HepG2 (cell line): Measurements from ENCODE around the gene OPA3. TPM values are rescaled to one million over a fixed set of nuclear protein-coding genes. Genes with fewer than 3 reads are reported as not detected.

Source experiments
- CHD4 ChIP-seq: fragments of 200-600 bp; sonication (generic); IDR thresholded peaks from 2 replicates; pipeline ENCODE4 v1.7.0; 2017; ENCODE audit warnings: mild to moderate bottlenecking, low read length, borderline replicate concordance
- CREM ChIP-seq, 2 experiments: sonication (generic) in 1 of 2; formaldehyde crosslinking in 1 of 2; IDR thresholded peaks; 2 replicates each; pipeline versions ENCODE4 v1.4.0 to v1.6.1; 2016 to 2020; ENCODE audit warnings: antibody characterized with exemption in 1 of 2, mild to moderate bottlenecking in 1 of 2, missing genetic modification reagents in 1 of 2
- ESRRA ChIP-seq: sonication (generic); formaldehyde crosslinking; IDR thresholded peaks from 2 replicates; pipeline ENCODE4 v1.5.1; 2020; ENCODE audit warnings: mild to moderate bottlenecking, low read depth, missing genetic modification reagents
- FOXP1 ChIP-seq, 2 experiments: fragments of 450-650 bp in 1 of 2; IDR thresholded peaks; 2 replicates each; pipeline ENCODE4 v1.6.1; 2017 to 2018; ENCODE audit warnings: antibody characterized with exemption in 1 of 2
- KLF12 ChIP-seq: sonication (generic); formaldehyde crosslinking; IDR thresholded peaks from 2 replicates; pipeline ENCODE4 v1.4.0; 2020; ENCODE audit warnings: missing genetic modification reagents, borderline replicate concordance
- NRL ChIP-seq: sonication (generic); formaldehyde crosslinking; IDR thresholded peaks from 2 replicates; pipeline ENCODE4 v1.5.0; 2020; ENCODE audit warnings: missing genetic modification reagents, mild to moderate bottlenecking, moderate library complexity, borderline replicate concordance
- PHF21A ChIP-seq: sonication (generic); formaldehyde crosslinking; IDR thresholded peaks from 2 replicates; pipeline ENCODE4 v1.5.0; 2020; ENCODE audit warnings: mild to moderate bottlenecking, missing genetic modification reagents
- ZNF143 ChIP-seq: sonication (generic); formaldehyde crosslinking; IDR thresholded peaks from 2 replicates; pipeline ENCODE4 v1.4.0; 2020; ENCODE audit warnings: missing genetic modification reagents
- ZNF564 ChIP-seq: sonication (generic); formaldehyde crosslinking; IDR thresholded peaks from 2 replicates; pipeline ENCODE4 v1.8.1; 2023; ENCODE audit warnings: mild to moderate bottlenecking, missing genetic modification reagents
- polyA plus RNA-seq, 8 experiments: library from polyadenylated mRNA; depleted of rRNA in 3 of 8; stranded (reverse) in 7 of 8; unstranded in 1 of 8; fragments of >200 nt; fragmentation: Illumina TruSeq in 4 of 8; extraction: Trizol in 4 of 8; gene quantifications; 2 replicates each; pipeline versions ENCODE4 v1.2.1 to v1.2.3, GENCODE V29; 2011 to 2016; ENCODE audit warnings: low read depth in 4 of 8, missing spikeins in 1 of 8, mixed read lengths in 1 of 8; ENCODE audit not compliant: insufficient read depth in 1 of 8
- total RNA-seq, 5 experiments: library from RNA; depleted of rRNA; stranded (reverse); fragments of >200 nt; fragmentation: Illumina TruSeq; extraction: Trizol; gene quantifications; 2 replicates each; pipeline ENCODE4 v1.2.3, GENCODE V29; 2016; ENCODE audit warnings: low read depth in 1 of 5
- TF ChIP-seq, protein P1 (sequence below): sonication (generic); formaldehyde crosslinking; IDR thresholded peaks from 2 replicates; pipeline ENCODE4 v1.4.0; 2020; ENCODE audit warnings: missing genetic modification reagents
- TF ChIP-seq, protein P2 (sequence below): sonication (generic); formaldehyde crosslinking; IDR thresholded peaks from 2 replicates; pipeline ENCODE4 v1.4.0; 2020; ENCODE audit warnings: low read depth, missing genetic modification reagents

OPA3 gene
- total and polyA plus RNA-seq, 2 of the 13 experiments (the other 11 are each of a cell fraction or from before 2014, with no cell fraction given) = 8.3 to 17.7 TPM

DNA sequence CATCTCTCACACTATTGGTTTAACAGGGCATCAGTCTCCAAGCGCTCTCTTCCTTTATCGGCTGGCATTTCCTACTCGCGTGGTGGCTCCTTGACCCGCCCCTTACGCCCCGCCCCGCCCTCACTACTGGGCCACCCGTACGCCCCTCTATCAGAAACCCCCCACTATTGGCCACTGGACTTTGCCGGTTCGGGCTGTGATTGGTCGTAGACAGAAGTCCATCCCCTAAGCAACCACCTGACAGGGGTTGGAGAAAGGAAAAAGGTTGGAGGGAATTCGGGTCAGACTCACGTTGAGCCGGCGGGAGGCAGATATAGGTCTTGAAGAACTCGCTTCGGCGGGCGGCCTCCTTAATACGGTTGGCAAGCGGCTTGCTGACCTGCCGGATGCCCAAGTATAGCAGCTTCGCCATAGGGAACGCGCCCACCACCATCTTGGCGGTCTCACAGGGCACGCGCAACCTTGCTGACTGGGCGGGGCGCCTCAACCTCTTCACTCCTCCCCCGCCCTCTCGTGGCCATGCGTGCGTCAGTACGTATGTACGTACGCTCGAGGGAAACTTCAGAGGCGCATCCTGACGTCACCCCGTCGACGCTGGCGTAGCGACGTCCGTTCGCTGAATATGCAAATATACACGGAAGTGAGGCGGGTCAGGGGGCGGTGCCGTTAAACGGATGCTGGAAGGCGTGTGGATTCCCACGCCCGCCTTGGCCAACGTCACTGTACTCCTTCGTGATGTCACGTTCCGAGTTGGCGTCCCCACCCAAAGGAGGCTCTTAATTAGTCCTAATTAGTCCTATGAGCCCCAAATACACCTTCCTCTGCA, at the start of gene OPA3 (continued):
- 0 out of 2 replicates have a peak, but pooled peaks have one; percentile 53 for TF ChIP-seq CHD4
- TF ChIP-seq NRL = peak; percentile 70; the same call in 1 of the 2 replicates
- peak; percentile 65; the same call in 1 of the 2 replicates for TF ChIP-seq ZNF143 (CRISPR knock-in tag)
- no peak for TF ChIP-seq FOXP1 (IDR thresholded peaks at IDR 0.05)
- 0 out of 2 replicates have a peak, but pooled peaks have one; percentile 16 for TF ChIP-seq FOXP1 (CRISPR knock-in tag; IDR thresholded peaks at IDR 0.05)
- peak; percentile 98 for TF ChIP-seq CREM (IDR thresholded peaks at IDR 0.05)
- TF ChIP-seq CREM (CRISPR knock-in tag; IDR thresholded peaks at IDR 0.05) = peak; percentile 65
- TF ChIP-seq KLF12 = no peak
- no peak; the same call in 1 of the 2 replicates for TF ChIP-seq PHF21A (CRISPR knock-in tag)
- TF ChIP-seq, protein P1, sequence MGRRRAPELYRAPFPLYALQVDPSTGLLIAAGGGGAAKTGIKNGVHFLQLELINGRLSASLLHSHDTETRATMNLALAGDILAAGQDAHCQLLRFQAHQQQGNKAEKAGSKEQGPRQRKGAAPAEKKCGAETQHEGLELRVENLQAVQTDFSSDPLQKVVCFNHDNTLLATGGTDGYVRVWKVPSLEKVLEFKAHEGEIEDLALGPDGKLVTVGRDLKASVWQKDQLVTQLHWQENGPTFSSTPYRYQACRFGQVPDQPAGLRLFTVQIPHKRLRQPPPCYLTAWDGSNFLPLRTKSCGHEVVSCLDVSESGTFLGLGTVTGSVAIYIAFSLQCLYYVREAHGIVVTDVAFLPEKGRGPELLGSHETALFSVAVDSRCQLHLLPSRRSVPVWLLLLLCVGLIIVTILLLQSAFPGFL (CRISPR knock-in tag) = no peak
- TF ChIP-seq ZNF564 (CRISPR knock-in tag) = no peak
- TF ChIP-seq, protein P2, sequence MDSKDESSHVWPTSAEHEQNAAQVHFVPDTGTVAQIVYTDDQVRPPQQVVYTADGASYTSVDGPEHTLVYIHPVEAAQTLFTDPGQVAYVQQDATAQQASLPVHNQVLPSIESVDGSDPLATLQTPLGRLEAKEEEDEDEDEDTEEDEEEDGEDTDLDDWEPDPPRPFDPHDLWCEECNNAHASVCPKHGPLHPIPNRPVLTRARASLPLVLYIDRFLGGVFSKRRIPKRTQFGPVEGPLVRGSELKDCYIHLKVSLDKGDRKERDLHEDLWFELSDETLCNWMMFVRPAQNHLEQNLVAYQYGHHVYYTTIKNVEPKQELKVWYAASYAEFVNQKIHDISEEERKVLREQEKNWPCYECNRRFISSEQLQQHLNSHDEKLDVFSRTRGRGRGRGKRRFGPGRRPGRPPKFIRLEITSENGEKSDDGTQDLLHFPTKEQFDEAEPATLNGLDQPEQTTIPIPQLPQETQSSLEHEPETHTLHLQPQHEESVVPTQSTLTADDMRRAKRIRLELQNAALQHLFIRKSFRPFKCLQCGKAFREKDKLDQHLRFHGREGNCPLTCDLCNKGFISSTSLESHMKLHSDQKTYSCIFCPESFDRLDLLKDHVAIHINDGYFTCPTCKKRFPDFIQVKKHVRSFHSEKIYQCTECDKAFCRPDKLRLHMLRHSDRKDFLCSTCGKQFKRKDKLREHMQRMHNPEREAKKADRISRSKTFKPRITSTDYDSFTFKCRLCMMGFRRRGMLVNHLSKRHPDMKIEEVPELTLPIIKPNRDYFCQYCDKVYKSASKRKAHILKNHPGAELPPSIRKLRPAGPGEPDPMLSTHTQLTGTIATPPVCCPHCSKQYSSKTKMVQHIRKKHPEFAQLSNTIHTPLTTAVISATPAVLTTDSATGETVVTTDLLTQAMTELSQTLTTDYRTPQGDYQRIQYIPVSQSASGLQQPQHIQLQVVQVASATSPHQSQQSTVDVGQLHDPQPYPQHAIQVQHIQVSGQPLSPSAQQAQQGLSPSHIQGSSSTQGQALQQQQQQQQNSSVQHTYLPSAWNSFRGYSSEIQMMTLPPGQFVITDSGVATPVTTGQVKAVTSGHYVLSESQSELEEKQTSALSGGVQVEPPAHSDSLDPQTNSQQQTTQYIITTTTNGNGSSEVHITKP (CRISPR knock-in tag) = 0 out of 2 replicates have a peak, but pooled peaks have one; percentile 19
- TF ChIP-seq ESRRA (CRISPR knock-in tag) = peak; percentile 23; the same call in 1 of the 2 replicates
